Fibroblast of the aortic adventitia (primary cell): Measurements from ENCODE around the gene VAV1. TPM values are rescaled to one million over a fixed set of nuclear protein-coding genes. Genes with fewer than 3 reads are reported as not detected.

Experiments used
- DNase-seq: peaks from one replicate; pipeline ENCODE4 v3.0.0-alpha.2; 2010; ENCODE audit warnings: low read depth
- H3K4me3 ChIP-seq: 2 replicates; pipeline ENCODE4 v1.5.1; 2011; ENCODE audit warnings: low read depth, mild to moderate bottlenecking, control low read depth, low read length, moderate library complexity
- total RNA-seq: library from RNA; depleted of rRNA; stranded (reverse); fragments of >200 nt; gene quantifications from 2 replicates; pipeline ENCODE4 v1.2.3, GENCODE V29; 2012; ENCODE audit warnings: low replicate concordance
- TF ChIP-seq, protein P1 (sequence below): IDR thresholded peaks from 2 replicates; pipeline ENCODE4 v1.5.1; 2011; ENCODE audit warnings: mild to moderate bottlenecking, low read length, control low read depth, inconsistent platforms; ENCODE audit not compliant: insufficient read depth

The VAV1 gene
- total RNA-seq, 1 donor: not detected

DNA sequence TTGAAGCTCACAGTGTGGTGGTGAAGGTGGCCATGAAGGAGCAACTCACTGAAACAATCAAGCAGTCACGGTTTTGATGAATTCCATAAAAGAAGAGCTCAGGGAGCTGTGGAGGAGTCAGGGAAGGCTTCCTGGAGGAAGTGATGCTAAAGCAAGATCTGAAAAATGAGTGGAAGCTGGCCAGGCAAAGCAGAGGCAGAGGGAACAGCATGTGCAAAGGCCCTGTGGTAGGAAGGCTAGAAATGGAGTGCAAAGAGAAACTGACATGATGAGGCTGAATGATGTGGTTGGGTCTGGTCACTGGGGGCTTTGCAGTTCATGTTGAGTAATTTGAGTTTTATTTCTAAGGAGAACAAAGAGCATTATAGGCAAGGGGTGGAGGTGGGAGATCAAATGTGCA is 121.8 kb downstream of the VAV1 start:
- TF ChIP-seq, protein P1, sequence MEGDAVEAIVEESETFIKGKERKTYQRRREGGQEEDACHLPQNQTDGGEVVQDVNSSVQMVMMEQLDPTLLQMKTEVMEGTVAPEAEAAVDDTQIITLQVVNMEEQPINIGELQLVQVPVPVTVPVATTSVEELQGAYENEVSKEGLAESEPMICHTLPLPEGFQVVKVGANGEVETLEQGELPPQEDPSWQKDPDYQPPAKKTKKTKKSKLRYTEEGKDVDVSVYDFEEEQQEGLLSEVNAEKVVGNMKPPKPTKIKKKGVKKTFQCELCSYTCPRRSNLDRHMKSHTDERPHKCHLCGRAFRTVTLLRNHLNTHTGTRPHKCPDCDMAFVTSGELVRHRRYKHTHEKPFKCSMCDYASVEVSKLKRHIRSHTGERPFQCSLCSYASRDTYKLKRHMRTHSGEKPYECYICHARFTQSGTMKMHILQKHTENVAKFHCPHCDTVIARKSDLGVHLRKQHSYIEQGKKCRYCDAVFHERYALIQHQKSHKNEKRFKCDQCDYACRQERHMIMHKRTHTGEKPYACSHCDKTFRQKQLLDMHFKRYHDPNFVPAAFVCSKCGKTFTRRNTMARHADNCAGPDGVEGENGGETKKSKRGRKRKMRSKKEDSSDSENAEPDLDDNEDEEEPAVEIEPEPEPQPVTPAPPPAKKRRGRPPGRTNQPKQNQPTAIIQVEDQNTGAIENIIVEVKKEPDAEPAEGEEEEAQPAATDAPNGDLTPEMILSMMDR: no peak
- no peak for DNase-seq
- no peak overlapping the region for H3K4me3 ChIP-seq

DNA sequence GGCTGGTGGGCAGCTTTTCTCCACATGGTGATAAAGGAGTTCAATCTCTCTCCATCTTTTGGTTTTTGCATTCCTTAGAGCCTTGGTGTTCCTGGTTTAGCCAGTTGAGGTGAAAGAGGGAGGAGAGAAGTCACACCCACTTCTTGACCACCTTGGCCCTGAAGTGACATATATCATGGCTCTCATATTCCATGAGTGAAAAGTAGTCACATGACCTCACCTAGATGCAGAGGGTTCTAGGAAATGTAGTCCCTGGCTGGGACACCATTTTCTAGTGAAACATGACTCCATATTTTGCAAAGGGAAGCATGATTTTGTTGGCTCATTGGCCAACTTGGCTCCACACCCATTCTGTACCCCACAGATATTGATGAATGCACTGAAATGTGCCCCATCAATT is 130.9 kb downstream of the VAV1 start:
- no peak for DNase-seq

DNA sequence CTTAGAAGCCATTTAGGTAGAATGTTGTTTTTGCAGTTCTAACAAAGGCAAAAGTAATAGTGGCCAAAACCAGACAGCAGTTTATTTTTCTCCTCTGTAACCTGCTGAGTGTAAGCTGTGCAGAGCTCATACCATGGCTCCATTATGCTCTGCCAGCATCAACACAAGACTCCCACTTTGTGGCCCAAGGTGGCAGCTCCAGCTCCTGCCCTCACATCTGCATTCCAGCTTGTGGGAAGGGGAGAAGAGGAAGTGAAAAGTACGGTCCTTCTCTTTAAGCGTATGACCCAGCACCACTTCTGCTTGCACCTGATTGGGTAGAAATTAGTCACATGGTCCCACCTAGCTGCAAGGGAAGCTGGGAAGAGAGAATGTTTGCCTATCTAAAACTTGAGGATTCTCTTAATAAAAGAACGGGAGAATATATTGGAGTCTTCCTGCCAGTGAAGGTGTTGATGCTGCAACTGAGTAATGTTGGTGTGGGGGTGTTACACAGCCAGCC is 134.1 kb downstream of the VAV1 start:
- TF ChIP-seq, protein P1: no peak
- no peak overlapping the region for H3K4me3 ChIP-seq
- DNase-seq: no peak

More for the DNA sequence above, 130.9 kb downstream of the VAV1 start:
- TF ChIP-seq, protein P1: no peak
- H3K4me3 ChIP-seq: no peak overlapping the region

Other genes with a start within 250 kb of the VAV1 start
- 1.7 and 2.6 TPM in 2 replicates for gene TNFSF9, start 241.7 kb upstream of the VAV1 start, total RNA-seq
- 0.09 TPM in 1 of 2 replicates, not detected in the other for gene CD70, start 181.6 kb upstream of the VAV1 start, total RNA-seq
- 1.6 TPM in 1 of 2 replicates, not detected in the other for gene TNFSF14, start 102.5 kb upstream of the VAV1 start, total RNA-seq
- 93.5 and 1,485 TPM in 2 replicates for gene C3, start 52.1 kb upstream of the VAV1 start, total RNA-seq
- 32.5 and 33.4 TPM in 2 replicates for gene GPR108, start 35.1 kb upstream of the VAV1 start, total RNA-seq
- 33.3 and 44.9 TPM in 2 replicates for gene TRIP10, start 33.0 kb upstream of the VAV1 start, total RNA-seq
- gene SH2D3A, start 5.3 kb upstream of the VAV1 start, total RNA-seq: not detected in 2 replicates
- gene ADGRE1, start 114.9 kb downstream of the VAV1 start, total RNA-seq: not detected in 2 replicates
- not detected in 2 replicates for gene MBD3L2B, start 248.7 kb downstream of the VAV1 start, total RNA-seq